D721Med (cell line): ENCODE results near the gene TTC28.
"Not testable (repeated sequence)": the region's sequence is repeated elsewhere in the genome, so short reads cannot be mapped to it uniquely, and the experiment has no call there.

Experiments
- DNase-seq: peaks from one replicate; pipeline ENCODE4 v3.0.0; 2011; ENCODE audit warnings: low spot score; ENCODE audit not compliant: insufficient read length
- FAIRE-seq: peaks from 2 replicates; lab custom pipeline; 2011; peaks lifted over from hg19 to GRCh38; lab: Jason Lieb, UNC
- TF ChIP-seq, protein P1 (sequence below): IDR thresholded peaks from 2 replicates; pipeline ENCODE4 v1.5.1; 2012; ENCODE audit warnings: mild to moderate bottlenecking, control low read depth; ENCODE audit not compliant: insufficient read depth; ENCODE audit errors: missing control alignments

Gene TTC28

DNA sequence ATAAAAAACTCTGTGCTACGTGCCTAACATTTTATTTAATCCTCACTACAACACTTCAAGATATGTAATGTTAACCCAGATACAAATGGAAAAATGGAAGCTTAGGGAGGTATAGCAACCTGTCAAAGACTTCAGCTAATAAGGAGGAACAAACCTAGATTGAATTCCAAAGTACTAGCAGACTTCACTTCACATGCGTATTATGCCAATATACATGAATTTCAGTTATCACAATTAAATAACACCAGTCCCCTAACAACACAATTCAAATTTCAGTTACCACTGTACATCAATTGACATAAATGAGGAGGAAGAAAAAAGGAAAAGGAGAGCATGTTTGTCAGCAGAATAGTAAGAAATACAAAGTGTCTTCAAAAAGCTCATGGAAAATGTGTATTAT, 60.4 kb downstream of the TTC28 start:
- DNase-seq, result no peak
- TF ChIP-seq, protein P1, sequence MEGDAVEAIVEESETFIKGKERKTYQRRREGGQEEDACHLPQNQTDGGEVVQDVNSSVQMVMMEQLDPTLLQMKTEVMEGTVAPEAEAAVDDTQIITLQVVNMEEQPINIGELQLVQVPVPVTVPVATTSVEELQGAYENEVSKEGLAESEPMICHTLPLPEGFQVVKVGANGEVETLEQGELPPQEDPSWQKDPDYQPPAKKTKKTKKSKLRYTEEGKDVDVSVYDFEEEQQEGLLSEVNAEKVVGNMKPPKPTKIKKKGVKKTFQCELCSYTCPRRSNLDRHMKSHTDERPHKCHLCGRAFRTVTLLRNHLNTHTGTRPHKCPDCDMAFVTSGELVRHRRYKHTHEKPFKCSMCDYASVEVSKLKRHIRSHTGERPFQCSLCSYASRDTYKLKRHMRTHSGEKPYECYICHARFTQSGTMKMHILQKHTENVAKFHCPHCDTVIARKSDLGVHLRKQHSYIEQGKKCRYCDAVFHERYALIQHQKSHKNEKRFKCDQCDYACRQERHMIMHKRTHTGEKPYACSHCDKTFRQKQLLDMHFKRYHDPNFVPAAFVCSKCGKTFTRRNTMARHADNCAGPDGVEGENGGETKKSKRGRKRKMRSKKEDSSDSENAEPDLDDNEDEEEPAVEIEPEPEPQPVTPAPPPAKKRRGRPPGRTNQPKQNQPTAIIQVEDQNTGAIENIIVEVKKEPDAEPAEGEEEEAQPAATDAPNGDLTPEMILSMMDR, result no peak
- FAIRE-seq, result no peak

DNA sequence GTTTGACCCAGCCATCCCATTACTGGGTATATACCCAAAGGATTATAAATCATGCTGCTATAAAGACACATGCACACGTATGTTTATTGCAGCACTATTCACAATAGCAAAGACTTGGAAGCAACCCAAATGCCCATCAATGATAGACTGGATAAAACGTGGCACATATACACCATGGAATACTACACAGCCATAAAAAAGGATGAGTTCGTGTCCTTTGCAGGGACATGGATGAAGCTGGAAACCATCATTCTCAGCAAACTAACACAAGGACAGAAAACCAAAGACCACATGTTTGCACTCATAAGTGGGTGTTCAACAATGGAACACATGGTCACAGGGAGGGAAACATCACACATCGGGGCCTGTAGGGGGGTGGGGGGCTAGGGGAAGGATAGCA, 64.2 kb downstream of the TTC28 start:
- not testable (repeated sequence) for DNase-seq, FAIRE-seq

- TF ChIP-seq, protein P1, result no peak
- DNase-seq (no peak), FAIRE-seq (no peak)
Measured at GRCh38 chr22:28609921-28610320, 69.7 kb downstream of the TTC28 start.

- DNase-seq (no peak), FAIRE-seq (no peak)
- TF ChIP-seq, protein P1, result no peak
Measured at GRCh38 chr22:28608546-28608945, 71.1 kb downstream of the TTC28 start.

GRCh38 chr22:28607795-28608194, 71.8 kb downstream of the TTC28 start:
- TF ChIP-seq, protein P1, result no peak
- no peak for DNase-seq
- FAIRE-seq, result no peak

- TF ChIP-seq, protein P1, result no peak
- FAIRE-seq (no peak), DNase-seq (no peak)
Measured at GRCh38 chr22:28604966-28605761, 74.5 kb downstream of the TTC28 start.

GRCh38 chr22:28601915-28602314, 77.7 kb downstream of the TTC28 start:
- DNase-seq (no peak), FAIRE-seq (no peak)
- TF ChIP-seq, protein P1, result no peak
